ENCODE data around the gene PTPRN2. TPM values are rescaled to one million over a fixed set of nuclear protein-coding genes. Genes with fewer than 3 reads are reported as not detected.

The PTPRN2 gene
- total RNA-seq, 1 donor from 2014 or later, result 1.8 TPM

- H3K27ac Mint-ChIP-seq, result no peak overlapping the region
- H3K4me1 Mint-ChIP-seq, result no peaks in the 10 kb centered on the region
- CTCF ChIA-PET, result no interaction called here
- no peaks in the 10 kb centered on the region for H3K27me3 Mint-ChIP-seq
- TF ChIP-seq, protein P1, sequence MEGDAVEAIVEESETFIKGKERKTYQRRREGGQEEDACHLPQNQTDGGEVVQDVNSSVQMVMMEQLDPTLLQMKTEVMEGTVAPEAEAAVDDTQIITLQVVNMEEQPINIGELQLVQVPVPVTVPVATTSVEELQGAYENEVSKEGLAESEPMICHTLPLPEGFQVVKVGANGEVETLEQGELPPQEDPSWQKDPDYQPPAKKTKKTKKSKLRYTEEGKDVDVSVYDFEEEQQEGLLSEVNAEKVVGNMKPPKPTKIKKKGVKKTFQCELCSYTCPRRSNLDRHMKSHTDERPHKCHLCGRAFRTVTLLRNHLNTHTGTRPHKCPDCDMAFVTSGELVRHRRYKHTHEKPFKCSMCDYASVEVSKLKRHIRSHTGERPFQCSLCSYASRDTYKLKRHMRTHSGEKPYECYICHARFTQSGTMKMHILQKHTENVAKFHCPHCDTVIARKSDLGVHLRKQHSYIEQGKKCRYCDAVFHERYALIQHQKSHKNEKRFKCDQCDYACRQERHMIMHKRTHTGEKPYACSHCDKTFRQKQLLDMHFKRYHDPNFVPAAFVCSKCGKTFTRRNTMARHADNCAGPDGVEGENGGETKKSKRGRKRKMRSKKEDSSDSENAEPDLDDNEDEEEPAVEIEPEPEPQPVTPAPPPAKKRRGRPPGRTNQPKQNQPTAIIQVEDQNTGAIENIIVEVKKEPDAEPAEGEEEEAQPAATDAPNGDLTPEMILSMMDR (IDR thresholded peaks at IDR 0.05), result no peak
- no peak overlapping the region for H3K4me3 Mint-ChIP-seq
- intact Hi-C loops (cut with micrococcal nuclease), result no loop called here
- DNase-seq (no peak), ATAC-seq (ENCODE audit: low read depth) (no peak)
- POLR2A ChIA-PET, result no interaction called here
- no peaks in the 10 kb centered on the region for H3K9me3 Mint-ChIP-seq
- no peaks in the 10 kb centered on the region for H3K36me3 Mint-ChIP-seq (ENCODE audit: low read depth)
These were observed 934.4 kb downstream of the PTPRN2 start for GRCh38 chr7:157652954-157653826.

DNA sequence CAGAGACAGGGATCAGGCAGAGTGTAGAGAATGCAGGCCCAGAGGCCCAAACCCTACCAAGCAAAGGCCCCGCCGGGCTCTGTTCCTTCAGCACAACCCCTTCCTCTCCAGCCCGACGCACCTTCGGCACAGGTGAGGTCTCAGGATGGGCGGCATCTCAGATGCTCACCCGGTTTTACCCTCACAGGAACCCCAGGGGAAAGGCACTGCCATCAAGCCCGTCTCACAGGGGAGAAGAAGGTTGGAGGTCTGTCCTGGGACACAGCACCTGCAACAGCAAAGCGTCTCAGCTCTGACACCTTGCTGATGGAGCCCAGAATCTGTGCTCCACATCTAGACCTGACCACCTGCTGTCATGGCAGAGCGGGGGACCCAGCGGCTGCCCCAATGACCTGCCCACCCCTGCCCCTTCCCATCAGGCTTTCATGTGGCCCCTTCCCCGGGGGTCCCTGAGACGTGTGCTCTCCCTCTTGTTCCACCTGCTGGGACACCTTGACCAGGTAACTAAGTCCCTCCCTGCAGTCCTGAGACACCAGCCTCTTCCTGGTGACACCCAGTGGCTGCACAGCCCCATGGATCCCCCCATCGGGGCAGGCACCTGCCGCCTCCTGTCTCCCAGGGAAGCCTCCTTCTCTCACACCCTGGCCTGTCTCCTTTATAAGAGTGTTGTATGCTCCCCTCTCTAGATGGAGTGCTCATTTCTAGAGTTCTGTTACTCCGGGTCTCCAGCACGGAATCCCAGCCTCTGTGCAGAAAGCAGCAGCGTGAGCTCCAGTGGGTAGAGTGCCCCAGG, 935.3 kb downstream of the PTPRN2 start:
- Mint-ChIP-seq H3K36me3 (ENCODE audit: low read depth) (no peaks in the 10 kb centered on the region), H3K27me3 (no peaks in the 10 kb centered on the region), H3K4me3 (no peak overlapping the region), H3K4me1 (no peaks in the 10 kb centered on the region), H3K9me3 (no peaks in the 10 kb centered on the region), H3K27ac (no peak overlapping the region)
- TF ChIP-seq, protein P1 (IDR thresholded peaks at IDR 0.05), result no peak
- CTCF ChIA-PET, result no interaction called here
- intact Hi-C loops (cut with micrococcal nuclease), result no loop called here
- POLR2A ChIA-PET, result no interaction called here
- ATAC-seq (ENCODE audit: low read depth) (no peak), DNase-seq (no peak)

- Mint-ChIP-seq H3K27ac (no peak overlapping the region), H3K27me3 (no peaks in the 10 kb centered on the region), H3K36me3 (ENCODE audit: low read depth) (no peaks in the 10 kb centered on the region), H3K4me3 (no peak overlapping the region), H3K4me1 (no peaks in the 10 kb centered on the region), H3K9me3 (no peaks in the 10 kb centered on the region)
- no peak for ATAC-seq (ENCODE audit: low read depth)
- DNase-seq, result no peak
- POLR2A ChIA-PET, result no interaction called here
- TF ChIP-seq, protein P1 (IDR thresholded peaks at IDR 0.05), result no peak
- CTCF ChIA-PET, result no interaction called here
- intact Hi-C loops (cut with micrococcal nuclease), result no loop called here
These were observed 936.1 kb downstream of the PTPRN2 start for GRCh38 chr7:157651366-157652160.

DNA sequence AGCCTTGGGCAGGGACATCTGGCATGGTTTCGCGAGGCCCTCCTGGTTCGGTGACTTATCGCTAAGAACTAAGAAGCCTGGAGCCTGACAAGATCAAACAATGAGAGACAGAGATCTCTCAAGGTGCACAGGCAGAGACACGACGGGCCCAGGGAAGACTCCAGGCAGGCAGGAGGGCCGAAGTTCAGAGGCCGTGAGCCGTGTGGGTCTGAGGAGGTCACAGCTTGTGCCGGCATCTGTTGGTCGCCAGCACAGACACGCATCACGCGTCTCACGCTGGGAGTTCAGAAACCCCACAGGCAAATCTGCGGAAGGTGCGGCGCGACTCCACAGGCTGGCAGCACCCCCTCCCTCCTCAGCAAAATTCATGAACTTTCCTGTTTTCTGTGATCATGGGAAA, 936.8 kb downstream of the PTPRN2 start:
- H3K4me1 Mint-ChIP-seq, result no peaks in the 10 kb centered on the region
- H3K9me3 Mint-ChIP-seq, result no peaks in the 10 kb centered on the region
- TF ChIP-seq, protein P1 (IDR thresholded peaks at IDR 0.05), result no peak
- no peaks in the 10 kb centered on the region for H3K36me3 Mint-ChIP-seq (ENCODE audit: low read depth)
- H3K27ac Mint-ChIP-seq, result no peak overlapping the region
- ChIA-PET CTCF (no interaction called here), POLR2A (no interaction called here)
- no peak overlapping the region for H3K4me3 Mint-ChIP-seq
- no peak for DNase-seq
- no peak for ATAC-seq (ENCODE audit: low read depth)
- no peaks in the 10 kb centered on the region for H3K27me3 Mint-ChIP-seq
- intact Hi-C loops (cut with micrococcal nuclease), result no loop called here
